ENCODE measurements around the gene VEZT.

- TF ChIP-seq FOXK2 (IDR thresholded peaks at IDR 0.05) (no peak), BHLHE40 (IDR thresholded peaks at IDR 0.05; ENCODE audit: borderline replicate concordance) (no peak), NFRKB (IDR thresholded peaks at IDR 0.05) (no peak), SUZ12 (IDR thresholded peaks at IDR 0.05) (no peak), SP1 (IDR thresholded peaks at IDR 0.05) (no peak), CTBP1 (IDR thresholded peaks at IDR 0.05; ENCODE audit: borderline replicate concordance) (no peak), ARNT (IDR thresholded peaks at IDR 0.05) (no peak), HDGF (IDR thresholded peaks at IDR 0.05; ENCODE audit: borderline replicate concordance) (no peak), L3MBTL2 (conservative IDR thresholded peaks at IDR 0.05) (no peak)
- TF ChIP-seq, protein P1, sequence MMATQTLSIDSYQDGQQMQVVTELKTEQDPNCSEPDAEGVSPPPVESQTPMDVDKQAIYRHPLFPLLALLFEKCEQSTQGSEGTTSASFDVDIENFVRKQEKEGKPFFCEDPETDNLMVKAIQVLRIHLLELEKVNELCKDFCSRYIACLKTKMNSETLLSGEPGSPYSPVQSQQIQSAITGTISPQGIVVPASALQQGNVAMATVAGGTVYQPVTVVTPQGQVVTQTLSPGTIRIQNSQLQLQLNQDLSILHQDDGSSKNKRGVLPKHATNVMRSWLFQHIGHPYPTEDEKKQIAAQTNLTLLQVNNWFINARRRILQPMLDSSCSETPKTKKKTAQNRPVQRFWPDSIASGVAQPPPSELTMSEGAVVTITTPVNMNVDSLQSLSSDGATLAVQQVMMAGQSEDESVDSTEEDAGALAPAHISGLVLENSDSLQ (IDR thresholded peaks at IDR 0.05), result no peak
Measured at GRCh38 chr12:95316798-95317197, 99.2 kb downstream of the VEZT start.
